HTR-8/SVneo (cell line): ENCODE data around the gene NFKB1.
"Not testable (repeated sequence)": the region's sequence is repeated elsewhere in the genome, so short reads cannot be mapped to it uniquely, and the experiment has no call there.

Experiments
- DNase-seq: peaks from one replicate; pipeline ENCODE4 v3.0.0; 2011; ENCODE audit warnings: low spot score, mixed read lengths; ENCODE audit not compliant: insufficient read length
- FAIRE-seq: peaks from 2 replicates; lab custom pipeline; 2011; peaks lifted over from hg19 to GRCh38; lab: Jason Lieb, UNC

The NFKB1 gene, protein sequence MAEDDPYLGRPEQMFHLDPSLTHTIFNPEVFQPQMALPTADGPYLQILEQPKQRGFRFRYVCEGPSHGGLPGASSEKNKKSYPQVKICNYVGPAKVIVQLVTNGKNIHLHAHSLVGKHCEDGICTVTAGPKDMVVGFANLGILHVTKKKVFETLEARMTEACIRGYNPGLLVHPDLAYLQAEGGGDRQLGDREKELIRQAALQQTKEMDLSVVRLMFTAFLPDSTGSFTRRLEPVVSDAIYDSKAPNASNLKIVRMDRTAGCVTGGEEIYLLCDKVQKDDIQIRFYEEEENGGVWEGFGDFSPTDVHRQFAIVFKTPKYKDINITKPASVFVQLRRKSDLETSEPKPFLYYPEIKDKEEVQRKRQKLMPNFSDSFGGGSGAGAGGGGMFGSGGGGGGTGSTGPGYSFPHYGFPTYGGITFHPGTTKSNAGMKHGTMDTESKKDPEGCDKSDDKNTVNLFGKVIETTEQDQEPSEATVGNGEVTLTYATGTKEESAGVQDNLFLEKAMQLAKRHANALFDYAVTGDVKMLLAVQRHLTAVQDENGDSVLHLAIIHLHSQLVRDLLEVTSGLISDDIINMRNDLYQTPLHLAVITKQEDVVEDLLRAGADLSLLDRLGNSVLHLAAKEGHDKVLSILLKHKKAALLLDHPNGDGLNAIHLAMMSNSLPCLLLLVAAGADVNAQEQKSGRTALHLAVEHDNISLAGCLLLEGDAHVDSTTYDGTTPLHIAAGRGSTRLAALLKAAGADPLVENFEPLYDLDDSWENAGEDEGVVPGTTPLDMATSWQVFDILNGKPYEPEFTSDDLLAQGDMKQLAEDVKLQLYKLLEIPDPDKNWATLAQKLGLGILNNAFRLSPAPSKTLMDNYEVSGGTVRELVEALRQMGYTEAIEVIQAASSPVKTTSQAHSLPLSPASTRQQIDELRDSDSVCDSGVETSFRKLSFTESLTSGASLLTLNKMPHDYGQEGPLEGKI

DNA sequence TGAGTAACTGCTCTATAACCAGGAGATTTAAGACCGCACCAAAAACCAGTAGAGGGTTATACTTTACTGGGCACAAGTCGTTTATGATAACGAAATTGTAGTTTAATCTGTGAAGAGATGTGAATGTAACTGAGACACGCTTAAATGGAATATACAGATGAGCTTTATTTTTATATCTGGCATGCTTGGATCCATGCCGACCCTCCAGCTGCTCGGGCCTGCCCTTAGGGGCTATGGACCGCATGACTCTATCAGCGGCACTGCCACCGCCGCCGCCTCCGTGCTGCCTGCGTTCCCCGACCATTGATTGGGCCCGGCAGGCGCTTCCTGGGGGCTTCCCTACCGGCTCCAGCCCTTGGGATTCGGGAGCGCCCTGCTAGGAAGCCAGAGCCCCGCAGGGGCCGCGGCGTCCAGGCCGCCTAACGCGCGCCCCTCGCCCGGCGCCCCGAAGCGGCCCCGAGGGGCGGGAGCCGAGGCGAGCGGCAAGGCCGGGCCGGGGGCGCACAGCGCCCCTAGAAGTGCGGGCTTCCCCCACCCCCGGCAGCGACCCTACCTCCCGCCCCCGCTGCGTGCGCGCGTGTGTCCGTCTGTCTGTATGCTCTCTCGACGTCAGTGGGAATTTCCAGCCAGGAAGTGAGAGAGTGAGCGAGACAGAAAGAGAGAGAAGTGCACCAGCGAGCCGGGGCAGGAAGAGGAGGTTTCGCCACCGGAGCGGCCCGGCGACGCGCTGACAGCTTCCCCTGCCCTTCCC lies at the start of gene NFKB1:
Gene NFKB1 (plus strand): TSS at position 664 of the 751 bp plus-strand sequence. CDS start 24,160 bp downstream, outside the sequence.
- DNase-seq, result peak; percentile 18
- no peak for FAIRE-seq

DNA sequence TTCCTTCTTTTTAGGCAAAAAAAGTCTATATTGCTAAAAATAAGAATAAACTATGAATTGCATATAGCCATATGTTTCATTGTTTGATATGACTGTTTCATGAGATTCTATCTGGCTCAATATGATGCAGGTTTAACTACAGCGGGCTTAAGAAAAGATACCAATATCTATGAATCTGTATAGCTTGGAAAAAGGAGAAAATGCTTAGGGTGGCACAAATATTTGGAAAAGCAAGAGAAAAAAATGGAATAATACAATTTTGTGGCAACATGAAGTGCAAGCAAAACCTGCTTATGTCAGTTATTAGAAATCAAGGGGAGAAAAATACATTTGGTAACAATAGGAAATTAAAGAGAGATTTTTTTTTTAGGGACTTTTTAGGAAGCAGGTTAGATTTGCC lies 48.3 kb upstream of the NFKB1 start:
- DNase-seq (no peak), FAIRE-seq (no peak)

DNA sequence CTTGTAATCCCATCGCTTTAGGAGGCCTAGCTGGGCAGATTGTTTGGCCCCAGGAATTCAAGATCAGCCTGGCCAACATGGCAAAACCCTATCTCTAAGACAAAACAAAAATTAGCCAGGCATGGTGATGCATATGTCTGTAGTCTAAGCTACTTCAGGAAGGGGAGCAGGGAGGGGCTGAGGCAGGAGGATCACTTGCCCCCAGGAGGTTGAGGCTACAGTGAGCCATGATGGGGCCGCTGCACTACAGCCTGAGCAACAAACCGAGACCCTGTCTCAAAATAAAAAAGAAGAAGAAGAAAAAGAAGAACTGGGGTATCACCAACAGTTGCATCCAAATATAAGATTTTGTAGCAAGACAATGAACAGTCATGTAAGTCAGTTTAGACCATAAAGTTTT lies 47.3 kb upstream of the NFKB1 start:
- no peak for FAIRE-seq
- no peak for DNase-seq

DNA sequence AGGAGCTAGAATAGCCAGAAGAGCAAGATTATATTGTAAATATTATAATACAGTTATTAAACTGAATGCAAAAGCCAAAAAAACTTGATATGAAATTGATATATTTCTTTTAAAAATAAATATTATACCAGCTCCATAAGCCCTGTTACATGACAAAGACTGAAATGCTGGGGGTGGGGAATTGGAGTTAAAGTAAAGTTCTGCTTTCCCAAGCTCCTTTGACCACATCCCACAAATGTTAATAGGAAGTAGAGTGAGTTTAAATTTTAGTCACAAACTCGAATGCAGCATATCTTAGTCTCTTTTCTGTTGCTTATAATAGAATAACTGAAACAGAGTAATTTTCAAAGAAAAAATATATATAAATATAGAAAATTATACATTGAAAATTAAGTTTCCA lies 46.9 kb upstream of the NFKB1 start:
- DNase-seq (no peak), FAIRE-seq (no peak)

DNA sequence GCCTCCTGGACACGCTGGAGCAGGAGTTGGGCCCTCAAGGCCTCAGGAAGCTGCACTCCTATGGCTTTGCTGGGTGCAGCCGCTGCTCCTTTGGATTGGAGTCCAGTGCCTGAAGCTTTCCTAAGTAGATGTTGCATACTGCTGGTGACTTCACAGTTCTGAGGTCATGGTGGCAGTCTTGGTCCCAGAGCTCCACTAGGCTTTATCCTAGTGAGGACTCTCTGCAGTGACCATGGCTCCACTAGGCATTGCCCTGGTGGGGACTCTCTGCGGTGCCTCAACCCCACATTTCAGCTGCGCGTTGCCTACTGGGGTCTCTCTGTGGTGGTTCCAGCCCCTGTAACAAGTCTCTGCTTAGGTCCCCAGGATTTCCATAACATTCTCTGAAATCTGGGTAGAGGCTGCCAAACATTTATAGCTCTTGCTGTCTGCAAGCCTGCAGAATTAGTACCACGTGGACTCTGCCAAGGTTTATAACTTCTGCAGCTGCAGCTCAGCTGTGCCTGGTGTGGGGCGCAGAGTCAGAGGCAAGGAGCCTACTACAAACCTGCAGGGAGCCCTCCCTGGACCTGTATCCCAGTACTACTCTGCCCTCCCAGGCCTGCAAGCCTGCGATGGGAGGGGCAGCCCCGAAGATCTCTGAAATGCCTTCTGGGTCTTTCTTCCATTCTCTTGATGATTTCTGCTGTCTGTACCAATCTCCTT lies 46.0 kb upstream of the NFKB1 start:
- DNase-seq, result no peak

DNA sequence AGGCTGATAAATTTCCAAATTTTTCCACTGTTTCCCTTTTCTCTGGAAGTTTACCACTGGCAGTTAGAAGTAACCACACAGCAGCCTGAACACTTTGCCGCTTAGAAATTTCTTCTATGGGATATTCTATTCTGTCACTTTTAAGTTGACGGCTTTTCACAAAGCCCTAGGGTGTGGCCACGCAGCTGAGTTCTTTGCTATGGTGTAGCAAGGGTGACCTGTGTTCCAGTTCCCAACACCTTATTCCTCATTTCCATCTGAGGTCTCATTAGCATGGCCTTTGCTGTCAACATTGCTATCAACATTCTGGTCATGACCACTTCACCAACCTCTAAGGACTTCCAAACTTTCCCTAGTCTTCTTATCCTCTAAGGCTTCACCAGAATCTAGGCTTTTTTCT lies 45.4 kb upstream of the NFKB1 start:
- DNase-seq (no peak), FAIRE-seq (no peak)

More for the DNA sequence above, 46.0 kb upstream of the NFKB1 start:
- FAIRE-seq, result no peak

DNA sequence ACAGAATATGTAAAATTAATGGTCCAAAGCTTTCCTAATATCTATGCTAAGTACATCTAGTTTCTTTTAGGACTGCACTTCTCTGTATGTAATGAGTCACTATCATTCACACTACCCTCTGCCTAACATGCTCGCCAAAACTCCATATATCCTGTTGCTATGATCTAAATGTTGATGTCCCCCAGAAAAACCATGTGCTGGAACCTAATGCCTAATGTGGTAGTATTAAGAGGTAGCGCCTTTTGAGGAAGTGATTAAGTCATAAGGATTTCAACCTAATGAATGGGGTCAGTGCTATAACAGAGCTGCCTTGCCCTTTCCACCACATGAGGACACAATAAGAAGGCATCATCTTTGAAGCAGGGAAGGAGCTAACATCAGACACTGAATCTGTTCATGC lies 34.9 kb upstream of the NFKB1 start:
- no peak for DNase-seq
- FAIRE-seq, result no peak

DNA sequence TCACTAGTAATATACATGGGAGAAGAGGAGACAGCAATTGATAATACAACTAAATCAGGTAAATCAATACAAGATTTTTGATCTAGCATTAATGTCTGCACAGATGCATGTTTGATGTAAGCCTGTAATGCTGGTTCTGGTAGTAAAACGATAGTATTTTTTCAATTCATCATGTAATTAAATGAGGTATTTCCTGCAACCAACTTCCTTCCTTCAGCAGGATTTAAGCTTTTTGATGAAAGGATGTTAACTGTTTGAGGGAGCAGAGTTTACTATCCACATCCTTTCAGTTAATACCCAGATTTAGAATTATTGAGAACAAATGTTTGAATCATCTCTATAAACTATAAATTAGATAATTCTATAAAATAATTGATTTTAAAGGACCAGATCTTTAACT lies 31.4 kb upstream of the NFKB1 start:
- FAIRE-seq (no peak), DNase-seq (no peak)

DNA sequence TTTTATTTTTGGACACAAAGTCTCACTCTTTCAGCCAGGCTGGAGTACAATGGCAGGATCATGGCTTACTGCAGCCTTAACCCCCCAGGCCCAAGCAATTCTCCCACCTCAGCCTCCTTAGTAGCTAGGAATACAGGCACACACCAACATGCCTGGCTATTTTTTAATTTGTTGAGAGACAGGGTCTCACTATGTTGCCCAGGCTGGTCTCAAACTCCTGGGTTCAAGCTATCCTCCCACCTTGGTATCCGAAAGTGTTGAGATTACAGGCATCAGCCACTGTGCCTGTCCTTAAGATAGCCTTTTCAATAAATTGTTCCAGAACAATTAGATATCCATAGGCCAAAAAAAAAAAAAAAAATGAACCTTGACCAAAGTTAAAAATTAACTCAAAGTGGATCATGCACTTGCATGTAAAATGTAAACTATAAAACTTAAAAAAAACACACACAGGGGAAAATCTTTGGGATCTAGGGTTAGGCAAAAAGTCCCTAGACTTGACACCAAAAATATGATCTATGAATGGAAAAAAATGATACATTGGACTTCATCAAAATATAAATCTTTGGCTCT lies 28.6 kb upstream of the NFKB1 start:
- DNase-seq (no peak), FAIRE-seq (no peak)

DNA sequence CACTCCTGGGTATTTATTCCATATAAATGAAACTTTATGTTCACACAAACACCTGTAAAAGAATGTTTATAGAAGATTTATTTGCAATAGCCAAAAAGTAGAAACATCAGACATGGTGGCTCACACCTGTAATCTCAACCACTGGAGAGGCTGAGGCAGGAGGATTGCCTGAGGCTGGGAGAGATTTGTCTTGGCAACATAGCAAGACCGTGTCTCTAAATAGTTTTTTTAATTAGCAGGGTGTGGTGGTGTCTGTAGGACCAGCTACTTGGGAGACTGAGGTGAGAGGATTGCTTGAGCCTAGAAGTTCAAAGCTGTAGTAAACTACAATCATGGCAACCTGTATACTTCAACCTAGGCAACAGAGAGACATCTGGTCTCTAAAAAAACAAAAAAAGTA lies 27.7 kb upstream of the NFKB1 start:
- DNase-seq (no peak), FAIRE-seq (no peak)

DNA sequence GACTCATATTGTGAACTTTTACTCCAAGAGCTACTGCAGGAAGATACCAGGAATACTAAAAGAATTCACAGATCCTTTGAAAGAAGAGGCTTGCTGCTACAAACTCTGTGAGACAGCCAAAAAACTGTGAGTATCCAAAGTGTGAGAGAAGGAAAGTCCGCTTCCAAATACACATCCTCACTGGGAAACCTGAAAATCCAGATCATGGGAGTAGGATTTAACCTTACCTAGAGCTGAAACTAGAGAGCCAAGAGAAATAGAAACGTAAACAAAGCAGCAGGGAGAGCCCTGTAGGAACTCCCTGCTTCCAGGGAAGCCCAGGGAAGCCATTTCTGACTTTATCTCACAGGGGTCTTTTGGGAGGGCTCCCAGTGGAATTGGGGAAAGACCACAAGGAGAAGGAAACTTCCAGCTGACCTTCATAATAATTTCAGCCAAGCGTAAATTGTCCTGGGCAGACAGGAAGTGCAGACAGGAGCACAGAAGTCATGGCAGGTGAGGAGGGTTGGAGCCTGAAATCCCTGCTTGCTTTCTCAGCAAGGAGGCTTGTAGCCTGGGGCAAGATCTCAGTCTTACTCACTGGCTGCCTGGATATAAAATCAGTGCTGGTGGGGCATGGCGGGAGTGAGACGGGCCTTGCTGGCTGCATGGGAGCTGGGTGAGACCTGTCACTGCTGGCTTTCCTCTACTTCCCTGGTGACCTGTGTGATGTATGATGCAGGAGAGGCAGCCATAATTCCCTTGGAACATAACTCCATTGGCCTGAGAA lies 26.2 kb upstream of the NFKB1 start:
- DNase-seq, result no peak
- FAIRE-seq, result no peak

DNA sequence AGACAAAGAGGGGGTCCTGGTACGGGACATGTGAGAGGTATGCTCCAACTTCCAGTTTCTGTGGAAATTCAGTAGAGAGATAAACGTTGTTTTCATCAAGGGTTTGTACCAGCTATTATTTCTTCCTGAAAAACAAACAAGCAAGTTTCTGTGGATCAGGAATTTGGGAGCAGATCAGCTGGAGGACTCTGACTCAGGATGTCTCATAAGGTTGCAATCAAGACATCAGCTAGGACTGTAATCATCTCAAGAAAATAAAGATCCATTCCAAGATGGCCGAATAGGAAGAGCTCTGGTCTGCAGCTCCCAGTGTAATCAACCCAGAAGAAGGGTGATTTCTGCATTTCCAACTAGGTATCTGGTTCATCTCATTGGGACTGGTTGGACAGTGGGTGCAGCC lies 23.5 kb upstream of the NFKB1 start:
- FAIRE-seq (no peak), DNase-seq (no peak)

DNA sequence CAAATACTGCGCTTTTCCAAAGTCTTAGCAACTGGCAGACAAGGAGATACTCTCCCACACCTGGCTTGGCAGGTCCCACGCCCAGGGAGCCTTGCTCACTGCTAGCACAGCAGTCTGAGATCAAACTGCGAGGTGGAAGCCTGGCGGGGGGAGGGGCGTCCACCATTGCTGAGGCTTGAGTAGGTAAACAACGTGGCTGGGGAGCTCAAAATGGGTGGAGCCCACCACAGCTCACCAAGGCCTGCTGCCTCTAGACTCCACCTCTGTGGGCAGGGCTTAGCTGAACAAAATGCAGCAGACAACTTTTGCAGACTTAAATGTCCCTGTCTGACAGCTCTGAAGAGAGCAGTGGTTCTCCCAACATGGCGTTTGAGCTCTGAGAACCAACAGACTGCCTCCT lies 23.0 kb upstream of the NFKB1 start:
- DNase-seq (no peak), FAIRE-seq (no peak)

DNA sequence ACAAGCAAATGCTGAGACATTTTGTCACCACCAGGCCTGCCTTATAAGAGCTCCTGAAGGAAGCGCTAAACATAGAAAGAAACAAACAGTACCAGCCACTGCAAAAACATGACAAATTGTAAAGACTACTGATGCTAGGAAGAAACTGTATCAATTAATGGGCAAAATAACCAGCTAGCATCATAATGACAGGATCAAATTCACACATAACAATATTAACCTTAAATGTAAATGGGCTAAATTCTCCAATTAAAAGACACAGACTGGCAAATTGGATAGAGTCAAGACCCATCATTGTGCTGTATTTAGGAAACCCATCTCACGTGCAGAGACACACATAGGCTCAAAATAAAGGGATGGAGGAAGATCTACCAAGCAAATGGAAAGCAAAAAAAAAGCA lies 21.3 kb upstream of the NFKB1 start:
- not testable (repeated sequence) for FAIRE-seq, DNase-seq

DNA sequence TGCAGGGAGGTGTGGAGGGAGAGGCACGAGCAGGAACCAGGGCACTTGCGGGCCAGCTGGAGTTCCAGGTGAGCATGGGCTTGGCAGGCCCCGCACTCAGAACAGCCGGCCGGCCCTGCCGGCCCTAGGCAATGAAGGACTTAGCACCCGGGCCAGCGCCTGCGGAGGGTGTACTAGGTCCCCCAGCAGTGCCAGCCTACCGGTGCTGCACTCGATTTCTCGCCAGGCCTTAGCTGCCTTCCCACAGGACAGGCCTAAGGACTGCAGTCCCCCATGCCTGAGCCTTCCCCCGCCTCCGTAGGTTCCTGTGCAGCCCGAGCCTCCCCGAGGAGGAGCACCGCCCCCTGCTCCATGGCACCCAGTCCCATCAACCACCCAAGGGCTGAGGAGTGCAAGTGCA lies 18.0 kb upstream of the NFKB1 start:
- no peak for FAIRE-seq
- DNase-seq, result no peak

DNA sequence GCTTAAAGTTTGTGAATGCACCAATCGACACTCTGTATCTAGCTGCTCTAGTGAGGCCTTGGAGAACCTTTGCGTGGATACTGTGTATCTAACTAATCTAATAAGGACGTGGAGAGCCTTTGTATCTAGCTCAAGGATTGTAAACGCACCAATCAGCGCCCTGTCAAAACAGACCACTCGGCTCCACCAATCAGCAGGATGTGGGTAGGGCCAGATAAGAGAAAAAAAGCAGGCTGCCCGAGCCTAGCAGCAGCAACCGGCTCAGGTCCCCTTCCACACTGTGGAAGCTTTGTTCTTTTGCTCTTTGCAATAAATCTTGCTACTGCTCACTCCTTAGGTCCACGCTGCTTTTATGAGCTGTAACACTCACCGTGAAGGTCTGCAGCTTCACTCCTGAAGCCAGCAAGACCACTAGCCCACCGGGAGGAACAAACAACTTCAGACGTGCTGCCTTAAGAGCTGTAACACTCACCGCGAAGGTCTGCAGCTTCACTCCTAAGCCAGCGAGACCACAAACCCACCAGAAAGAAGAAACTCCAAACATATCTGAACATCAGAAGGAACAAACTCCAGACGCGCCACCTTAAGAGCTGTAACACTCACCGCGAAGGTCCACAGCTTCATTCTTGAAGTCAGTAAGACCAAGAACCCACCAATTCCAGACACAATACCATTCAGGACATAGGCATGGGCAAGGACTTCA lies 17.0 kb upstream of the NFKB1 start:
- not testable (repeated sequence) for FAIRE-seq, DNase-seq

DNA sequence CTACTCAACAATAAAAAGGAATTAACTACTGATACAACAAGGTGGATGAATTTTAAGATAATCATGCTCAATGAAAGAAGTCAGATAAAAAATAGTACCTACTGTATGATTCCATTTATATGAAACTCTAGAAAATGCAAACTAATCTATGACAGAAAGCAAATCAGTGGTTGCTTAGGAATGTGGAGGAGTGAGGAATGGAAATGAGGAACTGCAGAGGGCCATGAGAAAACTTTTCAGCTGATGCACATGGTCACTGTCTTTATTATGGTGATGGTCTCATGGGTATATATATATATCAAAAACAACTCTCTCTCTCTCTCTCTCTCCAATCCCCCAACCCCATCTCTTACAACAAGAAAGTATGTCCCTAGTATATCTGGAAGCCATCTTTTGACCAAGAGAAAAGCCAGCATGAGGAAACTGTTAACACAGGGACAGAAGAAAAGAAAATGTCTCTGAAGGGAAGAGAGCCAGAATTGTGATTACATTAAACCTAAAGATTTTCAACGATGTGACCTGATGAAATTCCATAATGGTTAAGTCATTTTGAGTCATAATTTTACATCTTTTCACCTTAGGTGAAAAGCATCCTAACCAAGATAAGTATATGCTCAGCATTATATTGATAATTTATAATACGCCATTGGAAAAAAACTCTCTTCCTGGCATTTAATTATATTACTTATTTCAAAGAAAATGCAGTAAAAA lies 8.5 kb upstream of the NFKB1 start:
- no peak for DNase-seq
- FAIRE-seq, result no peak

DNA sequence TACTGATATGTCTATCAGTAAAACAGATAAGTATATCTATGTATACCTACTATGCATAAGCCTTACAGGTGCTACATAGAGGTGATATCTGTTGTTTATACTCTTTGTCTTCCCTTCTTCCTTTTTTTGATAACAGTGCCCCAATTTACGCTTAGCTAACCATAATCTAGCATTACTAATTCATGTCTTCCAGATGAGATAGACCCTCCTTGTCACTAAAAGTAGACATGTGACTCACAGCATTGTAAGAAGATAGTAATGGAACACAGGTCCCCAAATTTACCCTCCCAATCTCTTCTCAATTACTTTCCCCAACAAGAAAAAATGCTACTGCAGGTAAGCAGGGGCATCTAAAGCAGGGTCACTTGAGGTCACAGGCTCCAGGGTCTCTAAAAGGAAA lies 7.9 kb upstream of the NFKB1 start:
- no peak for FAIRE-seq

More for the DNA sequence above, 7.9 kb upstream of the NFKB1 start:
- no peak for DNase-seq
